HL-60/S4 treated with retinoic acid at 250 ng/mL for 4 days and 3 days (cell line): Measurements from ENCODE around the gene TTC23L.
"Not testable (repeated sequence)": the region's sequence is repeated elsewhere in the genome, so short reads cannot be mapped to it uniquely, and the experiment has no call there.

Experiments
- in situ Hi-C: fragments of 300-500 bp; cut with MboI; formaldehyde crosslinking; loops from 2 replicates; pipeline ENCODE4 v1.7.0; 2022; ENCODE audit warnings: low sequenced_read_pairs

TTC23L gene

DNA sequence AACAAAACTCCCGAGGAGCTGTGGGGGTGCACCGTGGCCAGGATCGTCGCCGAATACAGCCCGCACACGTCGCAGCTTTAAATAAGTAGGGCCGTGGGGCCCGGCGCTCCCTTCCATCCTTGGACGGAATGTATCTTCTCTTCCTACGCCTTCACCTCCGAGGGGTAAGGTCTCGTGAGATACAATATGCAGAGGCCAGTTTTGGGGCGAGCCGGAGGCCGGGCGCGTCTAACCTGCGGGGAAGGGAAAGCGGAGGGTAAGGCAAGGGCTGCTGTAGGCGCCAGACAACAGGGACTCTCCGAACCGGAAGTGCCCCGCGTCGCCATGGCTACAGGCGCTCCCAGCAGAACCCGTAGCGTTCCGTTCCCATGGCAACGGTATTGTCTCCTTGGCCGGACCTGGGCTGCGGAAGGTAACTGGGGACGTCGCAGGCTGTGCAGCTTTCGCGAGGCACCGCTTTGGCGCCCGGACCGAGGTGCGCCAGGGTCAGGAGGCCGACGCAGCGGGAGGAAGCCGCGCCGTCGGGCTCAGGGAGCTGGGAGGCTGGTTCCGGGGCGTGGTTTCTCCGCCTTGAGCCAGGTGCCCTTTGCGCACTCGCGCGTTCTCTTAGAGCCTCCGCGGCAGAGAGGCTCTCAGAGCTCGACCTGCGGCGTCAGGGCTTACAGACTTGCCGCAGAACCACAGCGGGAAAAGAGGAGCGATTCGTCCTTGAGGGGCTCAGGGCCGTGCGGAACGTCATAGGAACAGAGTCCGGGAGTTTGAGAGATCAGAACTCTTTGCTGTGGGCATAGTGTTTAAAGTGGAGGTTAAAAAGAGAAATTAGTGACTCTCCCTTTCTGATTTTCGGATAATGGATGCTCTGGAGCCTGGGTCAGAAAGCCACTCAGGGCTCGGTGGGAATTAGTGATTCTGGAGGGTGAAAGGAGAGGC lies at the start of gene TTC23L:
Gene TTC23L, plus strand, starts transcription at position 380 of the 930 bp plus-strand sequence. CDS start 1,508 bp downstream, outside the sequence.
- in situ Hi-C loops = no loop called here

DNA sequence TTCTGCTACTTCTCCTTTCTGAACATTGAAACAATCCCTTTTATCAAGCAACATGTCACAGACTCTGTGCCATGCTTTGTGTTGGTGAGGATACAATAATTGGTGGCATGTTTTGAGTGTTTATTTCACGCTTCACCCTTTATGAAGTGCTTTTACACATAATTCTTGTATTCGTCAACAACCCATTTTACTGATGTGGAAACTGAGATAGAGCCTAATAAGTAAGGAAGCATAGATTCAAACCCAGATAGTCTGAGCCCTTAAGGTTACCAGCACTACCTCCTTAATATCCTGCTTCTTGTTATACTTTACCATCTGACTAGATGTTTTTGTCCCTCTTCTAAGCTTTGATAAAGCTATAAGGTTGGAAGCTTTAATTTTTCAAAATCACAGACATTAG lies 49.3 kb upstream of the TTC23L start:
- in situ Hi-C loops = no loop called here

DNA sequence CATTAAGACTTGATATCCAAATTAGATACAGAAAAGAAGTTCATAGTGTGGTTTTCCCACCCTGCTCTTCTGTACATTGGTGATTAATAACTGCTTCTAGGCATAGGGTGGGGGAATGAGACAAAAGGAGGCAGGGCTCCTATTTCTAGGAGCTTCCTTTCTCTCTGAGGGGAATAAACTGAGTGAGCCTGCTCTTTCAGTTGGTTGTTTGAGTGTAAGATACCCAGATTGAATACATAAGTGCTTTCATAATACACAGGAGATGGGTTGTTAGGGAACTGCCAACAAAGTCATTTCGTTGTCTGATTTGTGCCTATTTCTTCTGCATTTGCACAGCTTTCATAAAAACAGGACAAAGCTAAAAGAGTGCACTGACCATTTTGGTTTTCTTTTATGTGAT lies 48.9 kb upstream of the TTC23L start:
- in situ Hi-C loops = no loop called here

- in situ Hi-C loops = no loop called here
These were observed 47.2 kb upstream of the TTC23L start for GRCh38 chr5:34791761-34792244.

DNA sequence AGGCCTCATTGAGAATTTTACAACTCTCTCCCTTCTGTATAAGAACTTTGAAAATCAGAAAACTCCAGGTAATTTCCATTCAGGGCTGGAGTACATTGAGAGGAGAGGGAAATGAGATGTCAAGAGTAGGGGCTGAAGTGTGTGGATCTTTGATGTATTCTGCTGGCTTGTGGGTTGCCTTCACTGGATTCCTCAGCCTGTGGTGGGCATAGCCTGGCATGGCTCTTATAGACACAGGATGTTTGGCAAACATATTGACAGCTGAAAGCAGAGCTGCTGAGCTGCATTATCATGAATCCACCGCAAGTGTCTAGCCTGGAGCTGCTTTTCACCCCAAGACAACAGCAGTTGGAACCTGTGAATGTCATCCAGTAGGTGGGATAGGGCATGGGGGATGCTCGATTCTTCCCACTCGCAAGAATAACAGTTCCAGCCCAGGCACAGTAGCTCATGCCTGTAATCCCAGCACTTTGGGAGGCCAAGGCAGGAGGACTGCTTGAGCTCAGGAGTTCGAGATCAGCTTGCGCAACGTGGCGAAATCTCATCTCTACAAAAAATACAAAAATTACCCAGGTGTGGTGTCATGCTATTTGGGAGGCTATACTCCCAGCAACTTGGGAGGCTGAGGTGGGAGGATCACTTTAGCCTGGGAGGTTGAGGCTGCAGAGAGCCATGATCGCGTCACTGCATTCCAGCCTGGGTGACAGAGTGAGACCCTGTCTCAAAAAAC lies 36.0 kb upstream of the TTC23L start:
- in situ Hi-C loops = no loop called here

GRCh38 chr5:34803974-34804732 lies 34.8 kb upstream of the TTC23L start:
- in situ Hi-C loops = no loop called here

GRCh38 chr5:34804913-34805312 lies 34.1 kb upstream of the TTC23L start:
- in situ Hi-C loops = no loop called here

- in situ Hi-C loops = no loop called here
These were observed 32.4 kb upstream of the TTC23L start for GRCh38 chr5:34806532-34806931.

- in situ Hi-C loops = no loop called here
These were observed 27.3 kb upstream of the TTC23L start for GRCh38 chr5:34811706-34812105.

DNA sequence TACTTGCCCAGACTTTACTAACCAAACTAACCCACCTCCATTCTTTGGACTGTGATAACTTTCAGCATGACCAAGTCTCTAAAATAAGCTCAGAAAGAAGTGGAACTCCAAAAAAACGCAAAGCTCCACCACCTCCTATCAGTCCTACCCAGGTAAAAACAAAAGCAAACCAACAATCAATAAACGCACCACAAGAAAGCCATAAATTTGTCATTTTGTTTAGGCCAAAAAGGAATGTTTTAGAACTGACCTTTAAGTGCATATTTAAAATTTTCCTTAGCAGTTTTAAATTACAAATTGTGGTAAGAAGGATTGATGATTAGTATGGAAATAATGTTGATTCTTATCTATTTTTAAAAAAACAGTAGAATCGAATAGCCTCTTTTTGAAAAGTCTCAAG lies 25.5 kb upstream of the TTC23L start:
- in situ Hi-C loops = no loop called here

DNA sequence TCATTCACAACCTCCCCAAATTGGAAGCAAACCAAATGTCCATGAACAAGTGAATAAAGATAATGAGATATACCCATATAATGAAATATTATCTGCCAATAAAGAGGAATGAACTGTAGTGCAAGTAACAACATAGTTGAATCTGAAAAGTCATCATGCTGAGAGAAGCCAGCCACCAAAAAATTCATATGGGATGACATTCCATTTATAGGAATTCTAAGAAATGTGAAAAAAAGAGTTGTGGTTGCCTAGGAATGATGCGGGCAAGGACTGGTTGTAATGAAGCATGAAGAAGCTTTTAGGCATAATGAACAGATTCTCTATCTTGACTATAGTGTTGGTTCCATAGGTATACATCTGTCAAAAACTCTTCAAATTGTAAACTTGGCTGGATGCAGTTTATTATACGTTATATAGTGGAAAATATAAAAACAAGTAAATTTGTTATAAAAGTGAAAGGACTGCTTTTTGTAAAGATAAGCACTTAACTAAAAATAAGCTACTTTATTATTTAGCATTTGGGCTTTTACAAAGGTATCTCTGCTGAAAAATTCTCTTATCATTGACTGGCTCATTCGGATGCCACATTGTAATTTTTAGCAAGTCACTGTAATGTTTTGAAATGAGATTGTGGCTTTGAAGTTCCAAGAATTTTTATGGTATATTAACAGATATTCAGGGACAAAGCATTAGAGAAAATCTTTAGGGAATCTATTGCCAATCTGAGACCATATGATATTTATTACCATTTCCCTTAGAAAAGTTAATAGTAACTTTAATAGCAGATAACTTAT lies 21.2 kb upstream of the TTC23L start:
- in situ Hi-C loops = no loop called here

DNA sequence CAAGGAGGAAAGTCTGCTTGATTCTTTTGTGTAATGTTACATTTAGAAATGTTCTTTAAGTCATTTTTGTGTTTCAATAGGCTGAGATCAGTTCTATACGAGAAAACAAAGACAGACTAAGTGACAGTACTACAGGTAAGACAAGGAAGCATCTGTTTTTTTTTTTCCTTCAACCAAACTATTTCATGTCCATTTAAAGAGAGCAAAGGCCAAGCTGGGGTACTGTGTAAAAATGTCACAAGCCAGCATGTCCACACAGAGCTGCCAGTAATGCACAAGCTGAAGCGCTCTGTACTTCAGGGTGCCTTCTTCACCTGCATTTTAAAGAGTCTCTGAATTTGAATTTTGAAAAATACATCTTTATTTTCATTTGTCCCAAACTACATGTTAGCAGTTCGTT lies 20.2 kb upstream of the TTC23L start:
- in situ Hi-C loops = no loop called here

DNA sequence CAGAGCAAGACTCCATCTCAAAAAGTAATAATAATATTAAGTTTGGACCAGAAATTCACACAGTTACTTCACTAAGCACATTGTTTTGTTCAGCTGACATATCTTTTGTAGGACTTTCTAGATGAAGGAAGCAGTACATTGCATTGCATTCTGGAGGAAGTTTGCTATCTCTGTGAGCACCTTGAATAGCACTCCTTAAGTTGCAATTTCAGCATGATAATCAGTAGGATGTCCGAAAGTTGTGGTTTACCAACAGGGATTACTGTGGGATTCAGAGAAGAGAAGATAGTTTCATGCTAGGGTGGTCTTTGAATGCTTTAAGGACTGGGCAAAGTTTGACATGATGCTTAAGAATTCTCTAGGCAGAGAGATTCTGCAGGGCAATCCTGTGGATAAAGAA lies 18.4 kb upstream of the TTC23L start:
- in situ Hi-C loops = no loop called here

GRCh38 chr5:34822956-34823715 lies 15.8 kb upstream of the TTC23L start:
- in situ Hi-C loops = no loop called here

GRCh38 chr5:34826347-34826746 lies 12.6 kb upstream of the TTC23L start:
- in situ Hi-C loops = no loop called here

- in situ Hi-C loops = no loop called here
These were observed 11.1 kb upstream of the TTC23L start for GRCh38 chr5:34827588-34828506.

- in situ Hi-C loops = not testable (repeated sequence)
These were observed 8.1 kb upstream of the TTC23L start for GRCh38 chr5:34830827-34831226.

DNA sequence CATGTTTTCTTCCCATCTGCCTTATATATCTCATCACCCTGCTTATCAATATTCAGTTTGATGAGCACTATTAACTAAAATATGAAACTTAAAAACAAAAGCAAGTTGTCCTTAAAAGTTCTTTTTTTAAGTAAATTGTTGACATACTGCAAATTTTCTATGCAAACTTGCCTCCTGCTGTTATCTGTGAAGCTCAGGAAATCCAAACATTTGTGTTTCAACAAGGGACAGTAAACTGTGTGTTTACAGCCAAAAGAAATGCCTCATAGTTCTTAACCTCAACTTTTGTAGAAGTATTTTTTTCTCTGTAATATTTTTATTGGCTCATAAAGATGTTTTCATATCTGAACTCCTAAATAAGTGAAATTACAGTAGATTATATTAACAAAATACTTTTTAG lies 7.7 kb upstream of the TTC23L start:
- in situ Hi-C loops = no loop called here

GRCh38 chr5:34832568-34832967 lies 6.4 kb upstream of the TTC23L start:
- in situ Hi-C loops = no loop called here
